Testis (tissue), 2 donors: ENCODE results near the gene PPM1J.

ENCODE experiments used
- CTCF ChIP-seq, 3 experiments: fragments of 450-650 bp in 2 of 3; fragments of 200-600 bp in 1 of 3; sonication (generic) in 1 of 3; IDR thresholded peaks; one replicate each; pipeline ENCODE4 v1.5.1; 2016 to 2019; ENCODE audit warnings: antibody characterized with exemption in 3 of 3, mild to moderate bottlenecking in 2 of 3, moderate library complexity in 1 of 3
- POLR2A ChIP-seq: fragments of 450-650 bp; IDR thresholded peaks from one replicate; pipeline ENCODE4 v1.6.1; 2017; ENCODE audit warnings: antibody characterized with exemption, mild to moderate bottlenecking, moderate library complexity

GRCh38 chr1:112717263-112717873 lies 2.2 kb upstream of the PPM1J start:
- TF ChIP-seq POLR2A (no peak), CTCF (IDR thresholded peaks at IDR 0.05) (no peak)
